Osteoblast (primary cell): ENCODE results near the gene RFK. TPM values are rescaled to one million over a fixed set of nuclear protein-coding genes. Genes with fewer than 3 reads are reported as not detected.

Experiments used
- DNase-seq: peaks from one replicate; pipeline ENCODE4 v3.0.0; 2011; ENCODE audit warnings: low spot score, mixed read lengths; ENCODE audit not compliant: insufficient read length; ENCODE audit errors: missing footprints
- H2AFZ ChIP-seq: 2 replicates; pipeline ENCODE4 v1.6.0; 2011; ENCODE audit warnings: mild to moderate bottlenecking, low read length
- H3K27ac ChIP-seq: 2 replicates; pipeline ENCODE4 v1.5.1; 2011; ENCODE audit warnings: mild to moderate bottlenecking, low read depth, low read length, moderate library complexity
- H3K27me3 ChIP-seq: 2 replicates; pipeline ENCODE4 v1.6.0; 2012; ENCODE audit warnings: mild to moderate bottlenecking, control low read depth, inconsistent platforms, low read length, moderate library complexity; ENCODE audit not compliant: insufficient read depth
- H3K36me3 ChIP-seq: 2 replicates; pipeline ENCODE4 v1.5.1; 2011; ENCODE audit warnings: mild to moderate bottlenecking, low read length, control low read depth, moderate library complexity; ENCODE audit not compliant: insufficient read depth
- H3K4me1 ChIP-seq: 2 replicates; pipeline ENCODE4 v1.5.1; 2011; ENCODE audit warnings: mild to moderate bottlenecking, low read length, control low read depth, moderate library complexity; ENCODE audit not compliant: insufficient read depth
- H3K4me2 ChIP-seq: 2 replicates; pipeline ENCODE4 v1.6.0; 2011; ENCODE audit warnings: mild to moderate bottlenecking, low read length; ENCODE audit not compliant: insufficient read depth
- H3K4me3 ChIP-seq: fragments of 200-600 bp; sonication (generic); 3 replicates; pipeline ENCODE4 v1.5.1; 2012; ENCODE audit warnings: mild to moderate bottlenecking, low read length, inconsistent platforms; ENCODE audit not compliant: insufficient read depth
- H3K79me2 ChIP-seq: 2 replicates; pipeline ENCODE4 v1.6.0; 2012; ENCODE audit warnings: mild to moderate bottlenecking, low read length, control low read depth, inconsistent platforms; ENCODE audit not compliant: insufficient read depth
- H3K9me3 ChIP-seq: 2 replicates; pipeline ENCODE4 v1.5.1; 2011; ENCODE audit warnings: low read depth, low read length, control low read depth
- H4K20me1 ChIP-seq: 2 replicates; pipeline ENCODE4 v1.6.0; 2012; ENCODE audit warnings: mild to moderate bottlenecking, low read length, control low read depth; ENCODE audit not compliant: insufficient read depth
- total RNA-seq: library from RNA; depleted of rRNA; stranded (reverse); fragments of >200 nt; gene quantifications from 2 replicates; pipeline ENCODE4 v1.2.3, GENCODE V29; 2012
- TF ChIP-seq, protein P1 (sequence below): IDR thresholded peaks from 2 replicates; pipeline ENCODE4 v1.5.1; 2011; ENCODE audit warnings: mild to moderate bottlenecking, low read depth, low read length, moderate library complexity; ENCODE audit errors: extremely low read depth

RFK gene
- total RNA-seq, 1 donor: 25.0 TPM

- Histone ChIP-seq H3K4me1 (no peaks in the 10 kb centered on the region), H4K20me1 (no peaks in the 10 kb centered on the region), H3K36me3 (no peaks in the 10 kb centered on the region), H3K79me2 (no peaks in the 10 kb centered on the region), H3K27me3 (peaks cover 8% of the 10 kb centered on the region), H2AFZ (no peak overlapping the region), H3K9me3 (no peaks in the 10 kb centered on the region), H3K27ac (no peak overlapping the region), H3K4me2 (no peak overlapping the region), H3K4me3 (no peak overlapping the region)
- no peak for DNase-seq
- TF ChIP-seq, protein P1, sequence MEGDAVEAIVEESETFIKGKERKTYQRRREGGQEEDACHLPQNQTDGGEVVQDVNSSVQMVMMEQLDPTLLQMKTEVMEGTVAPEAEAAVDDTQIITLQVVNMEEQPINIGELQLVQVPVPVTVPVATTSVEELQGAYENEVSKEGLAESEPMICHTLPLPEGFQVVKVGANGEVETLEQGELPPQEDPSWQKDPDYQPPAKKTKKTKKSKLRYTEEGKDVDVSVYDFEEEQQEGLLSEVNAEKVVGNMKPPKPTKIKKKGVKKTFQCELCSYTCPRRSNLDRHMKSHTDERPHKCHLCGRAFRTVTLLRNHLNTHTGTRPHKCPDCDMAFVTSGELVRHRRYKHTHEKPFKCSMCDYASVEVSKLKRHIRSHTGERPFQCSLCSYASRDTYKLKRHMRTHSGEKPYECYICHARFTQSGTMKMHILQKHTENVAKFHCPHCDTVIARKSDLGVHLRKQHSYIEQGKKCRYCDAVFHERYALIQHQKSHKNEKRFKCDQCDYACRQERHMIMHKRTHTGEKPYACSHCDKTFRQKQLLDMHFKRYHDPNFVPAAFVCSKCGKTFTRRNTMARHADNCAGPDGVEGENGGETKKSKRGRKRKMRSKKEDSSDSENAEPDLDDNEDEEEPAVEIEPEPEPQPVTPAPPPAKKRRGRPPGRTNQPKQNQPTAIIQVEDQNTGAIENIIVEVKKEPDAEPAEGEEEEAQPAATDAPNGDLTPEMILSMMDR: no peak
Measured at GRCh38 chr9:76354221-76354620, 40.0 kb downstream of the RFK start.

- no peaks in the 10 kb centered on the region for H3K79me2 ChIP-seq
- no peaks in the 10 kb centered on the region for H3K36me3 ChIP-seq
- no peak for DNase-seq
- TF ChIP-seq, protein P1: no peak
- H3K27ac ChIP-seq: no peak overlapping the region
- no peak overlapping the region for H2AFZ ChIP-seq
- no peaks in the 10 kb centered on the region for H4K20me1 ChIP-seq
- no peaks in the 10 kb centered on the region for H3K4me1 ChIP-seq
- H3K27me3 ChIP-seq: peaks cover 8% of the 10 kb centered on the region
- no peak overlapping the region for H3K4me2 ChIP-seq
- H3K9me3 ChIP-seq: no peaks in the 10 kb centered on the region
- H3K4me3 ChIP-seq: no peak overlapping the region
Measured at GRCh38 chr9:76353280-76353679, 40.9 kb downstream of the RFK start.

DNA sequence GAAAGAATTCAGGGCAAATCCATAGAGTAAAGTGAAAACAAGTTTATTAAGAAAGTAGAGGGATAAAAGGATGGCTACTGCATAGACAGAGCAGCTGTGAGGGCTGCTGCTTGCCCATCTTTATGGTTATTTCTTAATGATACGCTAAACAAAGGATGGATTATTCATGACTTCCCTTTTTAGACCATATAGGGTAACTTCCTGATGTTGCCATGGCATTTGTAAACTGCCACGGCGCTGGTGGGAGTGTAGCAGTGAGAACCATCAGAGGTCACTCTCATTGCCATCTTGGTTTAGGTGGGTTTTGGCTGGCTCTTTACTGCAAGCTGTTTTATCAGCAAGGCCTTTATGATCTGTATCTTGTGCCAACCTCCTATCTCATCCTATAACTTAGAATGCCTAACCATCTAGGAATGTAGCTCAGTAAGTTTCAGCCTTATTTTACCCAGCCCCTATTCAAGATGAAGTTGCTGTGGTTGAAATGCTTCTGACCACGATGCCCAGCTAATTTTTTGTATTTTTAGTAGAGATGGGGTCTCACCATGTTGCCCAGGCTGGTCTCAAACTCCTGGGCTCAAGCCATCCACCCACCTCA lies 42.1 kb downstream of the RFK start:
- H3K79me2 ChIP-seq: no peaks in the 10 kb centered on the region
- DNase-seq: no peak

GRCh38 chr9:76351006-76351405 lies 43.2 kb downstream of the RFK start:
- DNase-seq: no peak
- TF ChIP-seq, protein P1: no peak
- Histone ChIP-seq H3K27me3 (peaks cover 11% of the 10 kb centered on the region), H3K36me3 (no peaks in the 10 kb centered on the region), H4K20me1 (no peaks in the 10 kb centered on the region), H2AFZ (no peak overlapping the region), H3K4me3 (no peak overlapping the region), H3K4me1 (no peaks in the 10 kb centered on the region), H3K79me2 (no peaks in the 10 kb centered on the region), H3K27ac (no peak overlapping the region), H3K4me2 (no peak overlapping the region), H3K9me3 (no peaks in the 10 kb centered on the region)

More for the DNA sequence above, 42.1 kb downstream of the RFK start:
- Histone ChIP-seq H3K36me3 (no peaks in the 10 kb centered on the region), H3K4me3 (no peak overlapping the region), H3K27ac (no peak overlapping the region), H4K20me1 (no peaks in the 10 kb centered on the region), H3K27me3 (peaks cover 8% of the 10 kb centered on the region), H3K4me1 (no peaks in the 10 kb centered on the region), H3K9me3 (no peaks in the 10 kb centered on the region), H2AFZ (no peak overlapping the region), H3K4me2 (no peak overlapping the region)
- TF ChIP-seq, protein P1: no peak
